ENCODE results near the gene PWWP2B.
"Not testable (repeated sequence)": the region's sequence is repeated elsewhere in the genome, so short reads cannot be mapped to it uniquely, and the experiment has no call there.

Gene PWWP2B

GRCh38 chr10:132384618-132385388 lies 12.2 kb upstream of the PWWP2B start:
- H3K9me3 ChIP-seq (ENCODE audit: insufficient read depth, low read length): no peaks in the 10 kb centered on the region
- H3K4me3 ChIP-seq (ENCODE audit: low read length): no peak overlapping the region
- no peaks in the 10 kb centered on the region for H3K36me3 ChIP-seq (replicated peaks; ENCODE audit: low read depth, low read length)
- H3K4me1 ChIP-seq (ENCODE audit: low read length): peaks cover 11% of the 10 kb centered on the region
- no peak overlapping the region for H3K9ac ChIP-seq (ENCODE audit: low read length)
- H4K20me1 ChIP-seq (ENCODE audit: insufficient read depth, low read length): no peaks in the 10 kb centered on the region
- H2AFZ ChIP-seq (ENCODE audit: low read depth, low read length): no peak overlapping the region
- H3K79me2 ChIP-seq (ENCODE audit: low read length): no peaks in the 10 kb centered on the region
- no peaks in the 10 kb centered on the region for H3K27me3 ChIP-seq (ENCODE audit: low read depth, low read length)
- no peak overlapping the region for H3K27ac ChIP-seq (ENCODE audit: low read length)
- TF ChIP-seq EZH2phosphoT487 (IDR thresholded peaks at IDR 0.05; ENCODE audit: low read depth): no peak
- no peak overlapping the region for H3K4me2 ChIP-seq (ENCODE audit: low read length)

GRCh38 chr10:132385389-132385667 lies 11.7 kb upstream of the PWWP2B start:
- Histone ChIP-seq H3K27ac (ENCODE audit: low read length) (no peak overlapping the region), H3K4me1 (ENCODE audit: low read length) (peaks cover 11% of the 10 kb centered on the region), H3K4me3 (ENCODE audit: low read length) (no peak overlapping the region), H3K36me3 (replicated peaks; ENCODE audit: low read depth, low read length) (no peaks in the 10 kb centered on the region), H3K9me3 (ENCODE audit: insufficient read depth, low read length) (no peaks in the 10 kb centered on the region), H4K20me1 (ENCODE audit: insufficient read depth, low read length) (no peaks in the 10 kb centered on the region), H3K27me3 (ENCODE audit: low read depth, low read length) (no peaks in the 10 kb centered on the region), H3K79me2 (ENCODE audit: low read length) (no peaks in the 10 kb centered on the region), H3K9ac (ENCODE audit: low read length) (no peak overlapping the region), H3K4me2 (ENCODE audit: low read length) (no peak overlapping the region), H2AFZ (ENCODE audit: low read depth, low read length) (no peak overlapping the region)
- TF ChIP-seq CTCF (IDR thresholded peaks at IDR 0.05; ENCODE audit: low read depth, low read length): no peak
- TF ChIP-seq EZH2phosphoT487 (IDR thresholded peaks at IDR 0.05; ENCODE audit: low read depth): no peak

- Histone ChIP-seq H3K27me3 (ENCODE audit: low read depth, low read length) (no peaks in the 10 kb centered on the region), H3K4me2 (ENCODE audit: low read length) (no peak overlapping the region), H2AFZ (ENCODE audit: low read depth, low read length) (no peak overlapping the region), H3K36me3 (replicated peaks; ENCODE audit: low read depth, low read length) (no peaks in the 10 kb centered on the region), H4K20me1 (ENCODE audit: insufficient read depth, low read length) (no peaks in the 10 kb centered on the region), H3K27ac (ENCODE audit: low read length) (no peak overlapping the region), H3K9ac (ENCODE audit: low read length) (no peak overlapping the region), H3K9me3 (ENCODE audit: insufficient read depth, low read length) (no peaks in the 10 kb centered on the region), H3K4me3 (ENCODE audit: low read length) (no peak overlapping the region), H3K4me1 (ENCODE audit: low read length) (peaks cover 11% of the 10 kb centered on the region), H3K79me2 (ENCODE audit: low read length) (no peaks in the 10 kb centered on the region)
- TF ChIP-seq EZH2phosphoT487 (IDR thresholded peaks at IDR 0.05; ENCODE audit: low read depth): no peak
- TF ChIP-seq CTCF (IDR thresholded peaks at IDR 0.05; ENCODE audit: low read depth, low read length): no peak
These were observed 11.1 kb upstream of the PWWP2B start for GRCh38 chr10:132385721-132386418.

GRCh38 chr10:132386419-132386831 lies 10.6 kb upstream of the PWWP2B start:
- Histone ChIP-seq H3K4me3 (ENCODE audit: low read length) (no peak overlapping the region), H2AFZ (ENCODE audit: low read depth, low read length) (no peak overlapping the region), H3K9me3 (ENCODE audit: insufficient read depth, low read length) (no peaks in the 10 kb centered on the region), H3K4me1 (ENCODE audit: low read length) (peaks cover 11% of the 10 kb centered on the region), H3K4me2 (ENCODE audit: low read length) (no peak overlapping the region), H4K20me1 (ENCODE audit: insufficient read depth, low read length) (no peaks in the 10 kb centered on the region), H3K79me2 (ENCODE audit: low read length) (no peaks in the 10 kb centered on the region), H3K27me3 (ENCODE audit: low read depth, low read length) (no peaks in the 10 kb centered on the region), H3K36me3 (replicated peaks; ENCODE audit: low read depth, low read length) (no peaks in the 10 kb centered on the region), H3K27ac (ENCODE audit: low read length) (no peak overlapping the region), H3K9ac (ENCODE audit: low read length) (no peak overlapping the region)
- no peak for TF ChIP-seq CTCF (IDR thresholded peaks at IDR 0.05; ENCODE audit: low read depth, low read length)
- TF ChIP-seq EZH2phosphoT487 (IDR thresholded peaks at IDR 0.05; ENCODE audit: low read depth): no peak

GRCh38 chr10:132386896-132387295 lies 10.1 kb upstream of the PWWP2B start:
- not testable (repeated sequence) for H3K9ac ChIP-seq (ENCODE audit: low read length); H3K79me2 ChIP-seq (ENCODE audit: low read length); H3K4me2 ChIP-seq (ENCODE audit: low read length); H3K36me3 ChIP-seq (replicated peaks; ENCODE audit: low read depth, low read length); H3K27ac ChIP-seq (ENCODE audit: low read length); H3K4me3 ChIP-seq (ENCODE audit: low read length); H3K27me3 ChIP-seq (ENCODE audit: low read depth, low read length); H4K20me1 ChIP-seq (ENCODE audit: insufficient read depth, low read length); H3K9me3 ChIP-seq (ENCODE audit: insufficient read depth, low read length); H2AFZ ChIP-seq (ENCODE audit: low read depth, low read length)
- peaks cover 11% of the 10 kb centered on the region for H3K4me1 ChIP-seq (ENCODE audit: low read length)
